Hepatic stellate cell (primary cell): ENCODE measurements around the gene BATF.

Experiments used
- DNase-seq: peaks from one replicate; pipeline ENCODE4 v3.0.0; 2011; ENCODE audit warnings: low spot score

The BATF gene

DNA sequence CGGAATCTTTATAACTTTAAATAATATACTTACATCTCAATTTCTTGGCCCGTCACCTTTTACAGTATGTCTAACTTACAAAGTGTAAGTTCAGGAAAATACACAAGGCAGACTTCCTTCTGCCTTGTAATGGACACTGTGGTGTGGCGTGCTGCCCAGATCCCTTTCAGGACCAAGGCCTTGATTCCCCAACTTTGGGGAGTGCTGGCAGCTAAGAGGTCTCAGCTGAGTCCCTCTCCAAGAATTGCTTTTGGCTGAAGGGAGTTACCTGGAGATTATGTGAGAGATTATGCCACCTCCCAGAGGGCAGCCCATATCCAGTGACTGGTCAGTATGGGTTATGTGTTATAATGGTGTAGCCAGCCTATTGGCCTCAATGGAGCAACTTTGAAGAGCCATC lies 21.2 kb upstream of the BATF start:
- no peak for DNase-seq

- no peak for DNase-seq
Measured at GRCh38 chr14:75504411-75504810, 17.9 kb upstream of the BATF start.

- no peak for DNase-seq
Measured at GRCh38 chr14:75506930-75507329, 15.3 kb upstream of the BATF start.

- no peak for DNase-seq
Measured at GRCh38 chr14:75510547-75510946, 11.7 kb upstream of the BATF start.

DNA sequence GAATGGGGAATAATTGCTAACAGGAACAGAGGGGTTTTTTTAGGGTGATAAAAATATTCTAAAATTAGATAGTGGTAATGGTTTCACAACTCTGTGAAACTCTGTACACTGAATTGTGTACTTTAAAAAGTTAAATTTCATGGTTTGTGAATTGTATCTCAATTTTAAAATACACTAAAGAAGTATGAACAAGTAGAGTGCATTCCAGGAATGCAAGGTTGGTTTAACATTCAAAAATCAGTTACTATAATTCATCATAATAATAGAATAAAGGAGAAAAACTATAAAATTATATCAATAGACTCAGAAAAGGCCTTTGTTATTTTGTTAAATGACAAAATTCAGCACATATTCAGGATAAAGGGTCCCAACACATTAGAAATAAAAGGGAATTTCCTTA lies 11.1 kb upstream of the BATF start:
- DNase-seq, result no peak

DNA sequence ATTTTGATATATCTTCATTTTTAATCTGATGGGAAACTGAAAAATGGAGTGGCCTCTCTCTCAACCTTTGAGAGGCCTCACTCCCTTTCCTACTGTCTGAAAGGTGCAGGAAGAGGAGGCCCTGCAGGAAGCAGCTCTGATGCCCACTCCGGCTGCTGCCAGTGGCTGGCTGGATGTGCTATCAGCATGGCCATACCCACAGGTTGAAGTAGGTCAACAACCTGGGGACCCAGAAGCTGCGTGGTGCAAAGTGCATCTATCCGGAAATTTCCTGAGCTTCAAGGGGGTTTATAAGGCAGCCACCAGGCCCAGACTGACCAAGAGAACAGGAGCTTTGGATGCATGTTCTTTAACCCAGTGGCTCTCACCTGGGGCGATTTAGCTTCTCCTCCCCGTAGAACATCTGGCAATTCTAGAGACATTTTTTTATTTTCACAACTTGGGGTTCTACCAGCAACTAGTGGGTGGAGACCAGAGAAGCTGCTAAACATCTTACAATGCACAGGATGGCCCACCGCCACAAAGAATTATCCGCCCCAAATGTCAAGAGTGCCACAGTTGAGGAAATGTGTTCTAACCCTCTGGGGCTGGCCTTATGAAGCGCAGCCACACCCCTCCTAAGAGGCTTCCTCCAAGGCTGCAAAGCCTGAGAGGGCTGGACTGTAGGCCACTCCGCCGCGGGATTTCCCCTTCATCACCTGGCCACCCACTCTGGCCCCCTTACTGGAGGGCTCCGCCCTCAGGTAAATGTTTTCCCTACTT lies 8.2 kb upstream of the BATF start:
- DNase-seq, result no peak

GRCh38 chr14:75514673-75515628 lies 7.3 kb upstream of the BATF start:
- DNase-seq, result peak; percentile 48

GRCh38 chr14:75515629-75515996 lies 6.7 kb upstream of the BATF start:
- DNase-seq, result no peak

DNA sequence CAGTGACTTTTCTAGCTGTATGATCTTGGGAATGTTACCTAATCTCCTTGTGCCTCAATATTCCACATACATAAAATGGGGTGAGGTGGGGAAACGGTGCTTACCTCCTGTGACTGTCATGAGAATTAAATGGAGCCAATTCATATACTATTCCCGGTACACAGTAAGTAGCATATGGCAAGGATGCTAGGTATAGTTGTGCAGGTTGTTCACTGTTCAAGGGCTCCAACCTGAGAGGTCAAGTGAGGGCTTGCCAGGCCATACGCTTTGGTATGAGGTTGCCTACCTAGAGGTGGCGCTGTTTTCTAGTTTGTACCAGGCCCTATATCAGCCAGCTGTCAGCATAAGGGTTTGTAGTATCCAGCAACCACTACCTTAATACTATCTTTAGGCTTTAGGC lies 3.6 kb upstream of the BATF start:
- no peak for DNase-seq

- DNase-seq, result no peak
Measured at GRCh38 chr14:75519394-75519793, 2.9 kb upstream of the BATF start.

GRCh38 chr14:75519826-75520728 lies 2.2 kb upstream of the BATF start:
- no peak for DNase-seq

GRCh38 chr14:75520852-75521251 lies 1.4 kb upstream of the BATF start:
- no peak for DNase-seq

DNA sequence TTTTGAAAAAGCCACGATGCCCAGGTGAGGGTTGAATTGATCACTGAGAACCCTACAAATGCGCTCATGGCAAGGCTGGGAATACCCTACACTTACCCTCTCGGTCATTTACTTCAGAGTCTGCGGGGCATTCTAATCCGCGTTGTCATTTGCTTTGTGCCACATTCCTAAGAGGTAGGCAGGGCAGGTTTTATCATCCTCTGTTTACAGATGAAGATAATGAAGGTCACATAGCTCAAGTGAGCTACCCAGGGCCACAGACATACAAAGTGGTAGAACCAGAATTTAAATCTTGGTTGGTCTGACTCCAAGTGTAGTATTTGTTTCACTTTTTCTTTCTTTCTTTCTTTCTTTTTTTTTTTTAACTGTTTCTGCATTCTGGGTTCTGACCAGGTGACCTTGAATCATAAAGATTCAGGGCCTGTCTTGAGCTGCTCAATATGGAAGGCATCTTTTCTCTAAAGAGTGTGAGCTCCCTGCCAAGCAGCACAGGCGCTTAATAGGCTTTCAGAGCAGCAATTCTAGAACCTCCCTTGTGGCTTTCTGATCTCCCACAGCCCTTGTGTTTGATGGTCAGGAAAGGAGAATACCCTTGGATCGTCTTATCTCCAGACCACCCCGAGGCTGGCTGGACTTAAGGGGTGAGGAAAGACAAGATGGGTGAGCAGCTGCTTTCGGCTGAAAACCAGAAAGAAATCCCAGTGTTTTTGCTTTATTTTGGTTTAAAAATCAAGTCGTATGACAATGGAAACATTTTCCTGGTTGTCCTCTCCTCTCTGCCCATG lies 662 bp upstream of the BATF start:
- no peak for DNase-seq

- no peak for DNase-seq
Measured at GRCh38 chr14:75522983-75523318, 682 bp downstream of the BATF start.

DNA sequence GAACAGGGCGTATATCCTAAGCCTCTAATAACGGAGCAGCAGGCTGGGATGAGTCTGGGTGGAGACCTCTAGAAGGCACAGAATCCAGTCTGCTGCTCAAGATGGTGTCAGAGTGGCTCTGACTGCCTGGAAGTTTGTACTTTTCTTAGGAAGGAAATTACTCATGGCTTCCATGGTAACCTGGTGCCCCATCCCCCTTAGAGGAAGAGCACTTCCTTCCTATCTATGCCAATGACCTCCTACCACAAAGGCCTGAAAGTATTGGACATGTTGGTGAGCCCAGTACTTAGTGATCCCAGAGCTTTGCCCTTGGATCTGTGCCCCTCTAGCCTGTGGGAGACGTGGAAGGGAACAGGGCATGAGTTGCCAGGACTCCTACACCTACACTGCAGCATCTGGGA lies 1.5 kb downstream of the BATF start:
- no peak for DNase-seq

- no peak for DNase-seq
Measured at GRCh38 chr14:75525969-75526368, 3.7 kb downstream of the BATF start.

DNA sequence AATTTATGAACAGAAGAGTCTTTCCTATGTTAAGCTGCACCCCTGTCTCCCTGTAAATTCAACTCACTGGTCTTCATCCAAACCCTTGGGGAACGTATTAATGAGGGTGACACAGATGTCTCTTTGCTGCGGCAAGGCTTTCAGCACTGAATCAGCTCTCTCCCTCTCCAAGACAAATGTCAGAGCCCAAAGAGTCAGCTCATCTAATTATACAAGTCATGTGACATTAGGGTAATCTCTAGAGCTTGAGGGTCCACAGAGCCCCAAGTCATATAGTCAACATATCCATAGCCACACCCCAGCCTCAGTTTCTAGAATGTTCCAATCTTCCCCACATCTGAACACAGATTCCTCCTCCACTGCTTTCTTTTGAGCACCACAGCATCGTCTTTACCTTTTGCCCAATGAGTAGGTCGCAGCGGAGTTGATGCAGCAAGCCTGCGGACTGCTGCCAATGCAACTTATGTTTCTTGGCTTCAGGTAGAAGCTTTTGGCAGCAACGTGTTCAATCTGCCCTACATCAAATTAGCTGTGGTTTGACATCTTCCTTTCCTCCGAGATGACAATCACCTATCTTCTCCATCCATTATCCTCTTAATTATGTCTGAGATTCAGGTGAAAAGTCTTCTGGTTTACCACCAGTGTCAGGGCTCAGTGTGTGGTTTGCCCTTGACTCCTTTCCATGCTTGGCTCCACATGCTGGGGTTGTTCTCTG lies 5.3 kb downstream of the BATF start:
- no peak for DNase-seq

DNA sequence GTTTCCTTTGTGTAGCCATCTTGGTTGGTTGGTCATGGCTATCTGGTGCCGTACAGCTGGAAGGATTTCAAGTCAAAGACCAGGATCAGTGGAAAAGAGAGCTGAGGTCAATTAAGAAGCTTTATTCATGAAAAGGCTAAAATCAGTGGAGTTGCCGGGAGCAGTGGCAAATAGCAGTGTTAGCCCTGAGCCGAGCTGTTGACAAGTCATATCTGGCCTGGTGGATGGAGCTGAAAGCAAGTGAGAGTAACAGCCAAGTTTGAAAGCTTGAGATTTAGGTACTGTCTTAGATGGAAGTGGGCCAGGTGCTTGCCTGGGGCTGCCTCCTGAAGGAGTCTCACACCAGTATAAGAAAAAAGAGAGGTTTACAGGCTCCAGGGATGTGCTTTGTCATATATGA lies 9.0 kb downstream of the BATF start:
- DNase-seq, result no peak

GRCh38 chr14:75531660-75532317 lies 9.5 kb downstream of the BATF start:
- no peak for DNase-seq

GRCh38 chr14:75533791-75534555 lies 11.7 kb downstream of the BATF start:
- DNase-seq, result no peak
